HepG2 (cell line): Measurements from ENCODE around the gene INSL6.

Experiments
- GLI4 ChIP-seq: sonication (generic); formaldehyde crosslinking; IDR thresholded peaks from 2 replicates; pipeline ENCODE4 v1.5.1; 2020; ENCODE audit warnings: missing genetic modification reagents, mild to moderate bottlenecking, moderate library complexity, borderline replicate concordance
- NFIC ChIP-seq: IDR thresholded peaks from 2 replicates; pipeline ENCODE4 v1.6.1; 2012; ENCODE audit warnings: mild to moderate bottlenecking, low read length, inconsistent platforms
- NFKB2 ChIP-seq: sonication (generic); formaldehyde crosslinking; IDR thresholded peaks from 2 replicates; pipeline ENCODE4 v1.4.0; 2020; ENCODE audit warnings: missing genetic modification reagents, borderline replicate concordance
- RBAK ChIP-seq: sonication (generic); formaldehyde crosslinking; IDR thresholded peaks from 2 replicates; pipeline ENCODE4 v1.5.1; 2020; ENCODE audit warnings: mild to moderate bottlenecking, missing genetic modification reagents
- RELA ChIP-seq: sonication (generic); formaldehyde crosslinking; IDR thresholded peaks from 2 replicates; pipeline ENCODE4 v1.4.0; 2020; ENCODE audit warnings: missing genetic modification reagents
- SRF ChIP-seq: IDR thresholded peaks from 2 replicates; pipeline ENCODE4 v1.6.1; 2011; ENCODE audit warnings: mild to moderate bottlenecking, low read depth, low read length, moderate library complexity
- ZBTB7A ChIP-seq: sonication (generic); formaldehyde crosslinking; IDR thresholded peaks from 2 replicates; pipeline ENCODE4 v1.8.0; 2022; ENCODE audit warnings: mild to moderate bottlenecking, missing genetic modification reagents
- ZNF660 ChIP-seq: sonication (generic); formaldehyde crosslinking; IDR thresholded peaks from 2 replicates; pipeline ENCODE4 v1.5.1; 2020; ENCODE audit warnings: mild to moderate bottlenecking, low read depth, missing genetic modification reagents, borderline replicate concordance
- ZNF83 ChIP-seq: sonication (generic); formaldehyde crosslinking; IDR thresholded peaks from 2 replicates; pipeline ENCODE4 v1.4.0; 2020; ENCODE audit warnings: missing genetic modification reagents, mild to moderate bottlenecking, borderline replicate concordance
- TF ChIP-seq, protein P1 (sequence below): sonication (generic); formaldehyde crosslinking; IDR thresholded peaks from 2 replicates; pipeline ENCODE4 v1.5.0; 2020; ENCODE audit warnings: mild to moderate bottlenecking, missing genetic modification reagents, moderate library complexity
- TF ChIP-seq, protein P2 (sequence below): sonication (generic); formaldehyde crosslinking; IDR thresholded peaks from 2 replicates; pipeline ENCODE4 v1.5.0; 2020; ENCODE audit warnings: missing genetic modification reagents, mild to moderate bottlenecking, borderline replicate concordance

DNA sequence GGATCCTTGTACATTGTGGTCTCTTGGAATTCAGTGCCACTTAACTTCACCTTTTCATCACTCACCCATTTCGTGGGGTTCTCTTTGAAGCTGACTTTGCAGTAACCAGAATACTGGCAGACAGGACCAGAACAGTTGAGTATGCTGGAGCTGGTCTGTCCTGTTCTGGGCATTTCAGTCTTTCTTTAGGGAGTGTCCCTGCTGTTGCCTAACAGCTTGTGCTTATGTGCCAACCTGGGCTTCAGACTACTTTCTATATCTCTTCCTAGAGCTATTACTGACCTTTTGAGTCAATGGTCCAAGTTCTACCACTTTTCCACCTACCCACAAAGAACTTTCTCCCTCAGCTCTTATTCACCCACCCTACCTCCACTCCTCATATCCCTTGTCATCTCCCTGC is 10.0 kb upstream of the INSL6 start:
- TF ChIP-seq NFKB2 (no peak), GLI4 (no peak), SRF (no peak), RELA (CRISPR knock-in tag) (no peak), NFIC (no peak), ZNF83 (CRISPR knock-in tag) (no peak), RBAK (no peak), ZBTB7A (CRISPR knock-in tag) (no peak), ZNF660 (CRISPR knock-in tag) (no peak)
- TF ChIP-seq, protein P1, sequence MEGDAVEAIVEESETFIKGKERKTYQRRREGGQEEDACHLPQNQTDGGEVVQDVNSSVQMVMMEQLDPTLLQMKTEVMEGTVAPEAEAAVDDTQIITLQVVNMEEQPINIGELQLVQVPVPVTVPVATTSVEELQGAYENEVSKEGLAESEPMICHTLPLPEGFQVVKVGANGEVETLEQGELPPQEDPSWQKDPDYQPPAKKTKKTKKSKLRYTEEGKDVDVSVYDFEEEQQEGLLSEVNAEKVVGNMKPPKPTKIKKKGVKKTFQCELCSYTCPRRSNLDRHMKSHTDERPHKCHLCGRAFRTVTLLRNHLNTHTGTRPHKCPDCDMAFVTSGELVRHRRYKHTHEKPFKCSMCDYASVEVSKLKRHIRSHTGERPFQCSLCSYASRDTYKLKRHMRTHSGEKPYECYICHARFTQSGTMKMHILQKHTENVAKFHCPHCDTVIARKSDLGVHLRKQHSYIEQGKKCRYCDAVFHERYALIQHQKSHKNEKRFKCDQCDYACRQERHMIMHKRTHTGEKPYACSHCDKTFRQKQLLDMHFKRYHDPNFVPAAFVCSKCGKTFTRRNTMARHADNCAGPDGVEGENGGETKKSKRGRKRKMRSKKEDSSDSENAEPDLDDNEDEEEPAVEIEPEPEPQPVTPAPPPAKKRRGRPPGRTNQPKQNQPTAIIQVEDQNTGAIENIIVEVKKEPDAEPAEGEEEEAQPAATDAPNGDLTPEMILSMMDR (CRISPR knock-in tag): no peak
- TF ChIP-seq, protein P2, sequence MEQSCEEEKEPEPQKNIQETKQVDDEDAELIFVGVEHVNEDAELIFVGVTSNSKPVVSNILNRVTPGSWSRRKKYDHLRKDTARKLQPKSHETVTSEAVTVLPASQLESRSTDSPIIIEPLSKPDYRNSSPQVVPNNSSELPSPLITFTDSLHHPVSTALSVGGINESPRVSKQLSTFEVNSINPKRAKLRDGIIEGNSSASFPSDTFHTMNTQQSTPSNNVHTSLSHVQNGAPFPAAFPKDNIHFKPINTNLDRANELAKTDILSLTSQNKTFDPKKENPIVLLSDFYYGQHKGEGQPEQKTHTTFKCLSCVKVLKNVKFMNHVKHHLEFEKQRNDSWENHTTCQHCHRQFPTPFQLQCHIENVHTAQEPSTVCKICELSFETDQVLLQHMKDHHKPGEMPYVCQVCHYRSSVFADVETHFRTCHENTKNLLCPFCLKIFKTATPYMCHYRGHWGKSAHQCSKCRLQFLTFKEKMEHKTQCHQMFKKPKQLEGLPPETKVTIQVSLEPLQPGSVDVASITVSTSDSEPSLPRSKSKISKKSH (CRISPR knock-in tag): no peak
